ENCODE data around the gene VCL. TPM values are rescaled to one million over a fixed set of nuclear protein-coding genes. Genes with fewer than 3 reads are reported as not detected.

Gene VCL
- total RNA-seq, 1 donor from 2014 or later, result 238 TPM

- intact Hi-C loops (cut with micrococcal nuclease), result no loop called here
- ATAC-seq (peak; percentile 84), DNase-seq (peak; percentile 72)
These were observed 159.0 kb downstream of the VCL start for GRCh38 chr10:74156919-74157289.

- no peak for DNase-seq
- intact Hi-C loops (cut with micrococcal nuclease), result no loop called here
- no peak for ATAC-seq
These were observed 162.1 kb downstream of the VCL start for GRCh38 chr10:74160013-74160412.

- DNase-seq (no peak), ATAC-seq (no peak)
- intact Hi-C loops (cut with micrococcal nuclease), result no loop called here
These were observed 165.6 kb downstream of the VCL start for GRCh38 chr10:74163319-74164068.

- no peak for ATAC-seq
- intact Hi-C loops (cut with micrococcal nuclease), result no loop called here
- no peak for DNase-seq
These were observed 167.0 kb downstream of the VCL start for GRCh38 chr10:74164716-74165529.

- DNase-seq (no peak), ATAC-seq (no peak)
- intact Hi-C loops (cut with micrococcal nuclease), result no loop called here
These were observed 167.6 kb downstream of the VCL start for GRCh38 chr10:74165530-74165901.

GRCh38 chr10:74167443-74167842 lies 169.5 kb downstream of the VCL start:
- intact Hi-C loops (cut with micrococcal nuclease), result no loop called here
- peak; percentile 55 for ATAC-seq
- DNase-seq, result no peak

Other genes starting within 250 kb of the VCL start
- 29.2 TPM for gene CHCHD1, start 216.1 kb upstream of the VCL start, total RNA-seq
- gene ZSWIM8, start 212.5 kb upstream of the VCL start, total RNA-seq, result 53.9 TPM
- 11.7 TPM for gene NDST2, start 186.5 kb upstream of the VCL start, total RNA-seq
- gene CAMK2G, start 123.6 kb upstream of the VCL start, total RNA-seq, result 11.9 TPM
- 6.6 TPM for gene PLAU, start 87.0 kb upstream of the VCL start, total RNA-seq
- 27.9 TPM for gene AP3M1, start 152.7 kb downstream of the VCL start, total RNA-seq
- gene ADK, start 153.1 kb downstream of the VCL start, total RNA-seq, result 47.2 TPM

All from left ventricle myocardium superior (tissue), 1 donor.